Jurkat, Clone E6-1 (cell line): ENCODE results near the gene PPIL6.
A peak's percentile ranks its signal among the peaks of the same experiment; 100 is the strongest.
"Not testable (repeated sequence)": the region's sequence is repeated elsewhere in the genome, so short reads cannot be mapped to it uniquely, and the experiment has no call there.

Source experiments
- DNase-seq: peaks from one replicate; pipeline ENCODE4 v3.0.0-alpha.2; 2011; ENCODE audit warnings: low read depth, low spot score
- H3K4me3 ChIP-seq: 2 replicates; pipeline ENCODE4 v1.5.1; 2011; ENCODE audit warnings: mild to moderate bottlenecking, low read length, control low read depth, moderate library complexity

Gene PPIL6

GRCh38 chr6:109374326-109374892 lies 66.0 kb downstream of the PPIL6 start:
- no peak for DNase-seq
- H3K4me3 ChIP-seq: no peak overlapping the region

- H3K4me3 ChIP-seq: no peak overlapping the region
- no peak for DNase-seq
These were observed 66.7 kb downstream of the PPIL6 start for GRCh38 chr6:109373762-109374161.

GRCh38 chr6:109373331-109373730 lies 67.1 kb downstream of the PPIL6 start:
- no peak for DNase-seq
- H3K4me3 ChIP-seq: no peak overlapping the region

GRCh38 chr6:109372130-109372529 lies 68.3 kb downstream of the PPIL6 start:
- no peak overlapping the region for H3K4me3 ChIP-seq
- no peak for DNase-seq

- no peak overlapping the region for H3K4me3 ChIP-seq
- DNase-seq: no peak
These were observed 69.6 kb downstream of the PPIL6 start for GRCh38 chr6:109370792-109371191.

GRCh38 chr6:109370336-109370735 lies 70.1 kb downstream of the PPIL6 start:
- no peak overlapping the region for H3K4me3 ChIP-seq
- no peak for DNase-seq

- no peak for DNase-seq
- no peak overlapping the region for H3K4me3 ChIP-seq
These were observed 70.7 kb downstream of the PPIL6 start for GRCh38 chr6:109369728-109370127.

GRCh38 chr6:109364382-109365078 lies 75.9 kb downstream of the PPIL6 start:
- not testable (repeated sequence) for H3K4me3 ChIP-seq, DNase-seq

- DNase-seq: no peak
- H3K4me3 ChIP-seq: no peak overlapping the region
These were observed 76.7 kb downstream of the PPIL6 start for GRCh38 chr6:109363753-109364152.

GRCh38 chr6:109362102-109362884 lies 78.1 kb downstream of the PPIL6 start:
- H3K4me3 ChIP-seq: no peak overlapping the region
- no peak for DNase-seq

- DNase-seq: no peak
- no peak overlapping the region for H3K4me3 ChIP-seq
These were observed 79.6 kb downstream of the PPIL6 start for GRCh38 chr6:109360791-109361190.

GRCh38 chr6:109360281-109360680 lies 80.1 kb downstream of the PPIL6 start:
- no peak for DNase-seq

GRCh38 chr6:109359248-109359647 lies 81.2 kb downstream of the PPIL6 start:
- DNase-seq: no peak
- H3K4me3 ChIP-seq: no peak overlapping the region

More at GRCh38 chr6:109360281-109360680, 80.1 kb downstream of the PPIL6 start:
- H3K4me3 ChIP-seq: no peak overlapping the region

GRCh38 chr6:109358204-109358603 lies 82.2 kb downstream of the PPIL6 start:
- no peak for DNase-seq
- H3K4me3 ChIP-seq: no peak overlapping the region

- no peak for DNase-seq
These were observed 84.2 kb downstream of the PPIL6 start for GRCh38 chr6:109356237-109356636.

GRCh38 chr6:109351231-109352130 lies 88.9 kb downstream of the PPIL6 start:
- DNase-seq: peak; percentile 14
- H3K4me3 ChIP-seq: no peak overlapping the region

More at GRCh38 chr6:109356237-109356636, 84.2 kb downstream of the PPIL6 start:
- H3K4me3 ChIP-seq: no peak overlapping the region

- DNase-seq: peak; percentile 30
- no peak overlapping the region for H3K4me3 ChIP-seq
These were observed 90.9 kb downstream of the PPIL6 start for GRCh38 chr6:109349419-109349987.

GRCh38 chr6:109348226-109348625 lies 92.2 kb downstream of the PPIL6 start:
- no peak for DNase-seq

GRCh38 chr6:109347779-109348178 lies 92.6 kb downstream of the PPIL6 start:
- no peak for DNase-seq

More at GRCh38 chr6:109348226-109348625, 92.2 kb downstream of the PPIL6 start:
- no peak overlapping the region for H3K4me3 ChIP-seq

More at GRCh38 chr6:109347779-109348178, 92.6 kb downstream of the PPIL6 start:
- no peak overlapping the region for H3K4me3 ChIP-seq
